Neural cell (in vitro differentiated cells): ENCODE measurements around the gene NCKAP1. TPM values are rescaled to one million over a fixed set of nuclear protein-coding genes. Genes with fewer than 3 reads are reported as not detected.

Experiments
- H2AFZ ChIP-seq: fragments of 200-600, 300-800 bp; sonication (generic), shearing (Covaris generic); 2 replicates; pipeline ENCODE4 v1.6.0; 2014; ENCODE audit warnings: low read depth, mild to moderate bottlenecking, antibody characterized with exemption, low read length, moderate library complexity
- H3F3A ChIP-seq: fragments of 200-600 bp; shearing (Covaris generic); 2 replicates; pipeline ENCODE4 v1.6.1; 2016; ENCODE audit warnings: mild to moderate bottlenecking, moderate library complexity, mixed read lengths, antibody characterized with exemption, low read length; ENCODE audit not compliant: insufficient read depth, poor library complexity, severe bottlenecking
- H3K27ac ChIP-seq: fragments of 200-600, 300-800 bp; sonication (generic), shearing (Covaris generic); 2 replicates; pipeline ENCODE4 v1.5.1; 2014; ENCODE audit warnings: mild to moderate bottlenecking, low read length, moderate library complexity
- H3K27me3 ChIP-seq: fragments of 300-800, 200-600 bp; sonication (generic), shearing (Covaris generic); 2 replicates; pipeline ENCODE4 v1.6.0; 2014; ENCODE audit warnings: mild to moderate bottlenecking, low read depth, low read length, moderate library complexity; ENCODE audit not compliant: insufficient read depth
- H3K36me3 ChIP-seq: fragments of 300-800, 200-600 bp; sonication (generic), shearing (Covaris generic); 2 replicates; pipeline ENCODE4 v1.5.1; 2014; ENCODE audit warnings: mild to moderate bottlenecking, antibody characterized with exemption, low read length, moderate library complexity; ENCODE audit not compliant: insufficient read depth
- H3K4me2 ChIP-seq: fragments of 300-800, 200-600 bp; sonication (generic), shearing (Covaris generic); 2 replicates; pipeline ENCODE4 v1.6.0; 2014; ENCODE audit warnings: mild to moderate bottlenecking, low read length
- H3K4me3 ChIP-seq: fragments of 300-800, 200-600 bp; sonication (generic), shearing (Covaris generic); 2 replicates; pipeline ENCODE4 v1.5.1; 2014; ENCODE audit warnings: mild to moderate bottlenecking, low read length, moderate library complexity
- H3K79me2 ChIP-seq: fragments of 200-600 bp; shearing (Covaris generic); replicated peaks from 2 replicates; pipeline ENCODE4 v1.6.0; 2014; ENCODE audit warnings: mild to moderate bottlenecking, low read length, moderate library complexity; ENCODE audit not compliant: insufficient read depth
- H3K9ac ChIP-seq: fragments of 300-800, 200-600 bp; sonication (generic), shearing (Covaris generic); 2 replicates; pipeline ENCODE4 v1.6.1; 2016; ENCODE audit warnings: mild to moderate bottlenecking, low read length, mixed read lengths
- H3K9me2 ChIP-seq: fragments of 200-600 bp; shearing (Covaris generic); 2 replicates; pipeline ENCODE4 v1.6.1; 2016; ENCODE audit warnings: mild to moderate bottlenecking, low read length, mixed read lengths; ENCODE audit not compliant: insufficient read depth
- H3K9me3 ChIP-seq: fragments of 200-600, 300-800 bp; sonication (generic), shearing (Covaris generic); 2 replicates; pipeline ENCODE4 v1.6.1; 2016; ENCODE audit warnings: mild to moderate bottlenecking, mixed run types, low read length, moderate library complexity, mixed read lengths
- H4K20me1 ChIP-seq: fragments of 200-600 bp; shearing (Covaris generic); 2 replicates; pipeline ENCODE4 v1.6.1; 2016; ENCODE audit warnings: mild to moderate bottlenecking, mixed run types; ENCODE audit not compliant: insufficient read depth
- CTCF ChIP-seq: fragments of 450-650 bp; IDR thresholded peaks from 2 replicates; pipeline ENCODE4 v1.5.1; 2014; ENCODE audit warnings: antibody characterized with exemption, mild to moderate bottlenecking, moderate library complexity; ENCODE audit not compliant: poor library complexity, severe bottlenecking
- EP300 ChIP-seq: fragments of 450-650 bp; conservative IDR thresholded peaks from 2 replicates; pipeline ENCODE4 v1.6.1; 2014; ENCODE audit warnings: antibody characterized with exemption, mild to moderate bottlenecking, moderate library complexity; ENCODE audit not compliant: poor library complexity, severe bottlenecking
- EZH2 ChIP-seq: fragments of 200-600, 300-800 bp; shearing (Covaris generic), sonication (generic); IDR thresholded peaks from 2 replicates; pipeline ENCODE4 v1.6.1; 2014; ENCODE audit warnings: antibody characterized with exemption, low read length, borderline replicate concordance, mild to moderate bottlenecking; ENCODE audit not compliant: insufficient read depth, poor library complexity, severe bottlenecking
- MXI1 ChIP-seq: fragments of 450-650 bp; conservative IDR thresholded peaks from 2 replicates; pipeline ENCODE4 v1.6.1; 2014; ENCODE audit warnings: antibody characterized with exemption, mild to moderate bottlenecking; ENCODE audit not compliant: poor library complexity, severe bottlenecking
- POLR2AphosphoS5 ChIP-seq: IDR thresholded peaks from 2 replicates; pipeline ENCODE4 v1.6.1; 2012
- RAD21 ChIP-seq: fragments of 450-650 bp; conservative IDR thresholded peaks from 2 replicates; pipeline ENCODE4 v1.6.1; 2014; ENCODE audit warnings: antibody characterized with exemption, mild to moderate bottlenecking, moderate library complexity
- REST ChIP-seq: IDR thresholded peaks from 2 replicates; pipeline ENCODE4 v1.6.1; 2012; ENCODE audit warnings: borderline replicate concordance
- SMC3 ChIP-seq: fragments of 450-650 bp; conservative IDR thresholded peaks from 2 replicates; pipeline ENCODE4 v1.6.1; 2014; ENCODE audit warnings: antibody characterized with exemption, mild to moderate bottlenecking, moderate library complexity; ENCODE audit not compliant: poor library complexity
- TAF1 ChIP-seq: IDR thresholded peaks from 2 replicates; pipeline ENCODE4 v1.6.1; 2012; ENCODE audit warnings: low read depth
- polyA plus RNA-seq: library from polyadenylated mRNA; depleted of rRNA; stranded (reverse); fragments of >200 nt; gene quantifications from 2 replicates; pipeline ENCODE4 v1.2.3, GENCODE V29; 2014

NCKAP1 gene
- polyA plus RNA-seq, 1 donor from 2014 or later, result 124 TPM

- H3K9ac ChIP-seq, result no peak overlapping the region
- H3K36me3 ChIP-seq, result peaks cover 22% of the 10 kb centered on the region
- no peak overlapping the region for H3K4me3 ChIP-seq
- no peaks in the 10 kb centered on the region for H3K27me3 ChIP-seq
- H2AFZ ChIP-seq, result no peak overlapping the region
- no peaks in the 10 kb centered on the region for H3K9me3 ChIP-seq
- H3K9me2 ChIP-seq, result no peaks in the 10 kb centered on the region
- H3K79me2 ChIP-seq, result no peaks in the 10 kb centered on the region
- H3K4me2 ChIP-seq, result no peak overlapping the region
- H4K20me1 ChIP-seq, result no peaks in the 10 kb centered on the region
- H3F3A ChIP-seq, result no peaks in the 10 kb centered on the region
- H3K27ac ChIP-seq, result no peak overlapping the region
- TF ChIP-seq SMC3 (no peak), EP300 (no peak), TAF1 (no peak), MXI1 (no peak), EZH2 (no peak), CTCF (no peak), REST (no peak), RAD21 (no peak), POLR2AphosphoS5 (no peak)
Measured at GRCh38 chr2:182980652-182981051, 57.6 kb downstream of the NCKAP1 start.

GRCh38 chr2:182980115-182980514 lies 58.1 kb downstream of the NCKAP1 start:
- no peak overlapping the region for H2AFZ ChIP-seq
- no peaks in the 10 kb centered on the region for H3K27me3 ChIP-seq
- H3K79me2 ChIP-seq, result no peaks in the 10 kb centered on the region
- no peaks in the 10 kb centered on the region for H3F3A ChIP-seq
- no peak overlapping the region for H3K27ac ChIP-seq
- no peak overlapping the region for H3K4me2 ChIP-seq
- TF ChIP-seq EZH2, result no peak
- TF ChIP-seq SMC3, result peak; percentile 74
- peak; percentile 71 for TF ChIP-seq CTCF
- peak; percentile 77 for TF ChIP-seq RAD21
- TF ChIP-seq REST, result no peak
- H3K36me3 ChIP-seq, result peaks cover 22% of the 10 kb centered on the region
- H3K9me2 ChIP-seq, result no peaks in the 10 kb centered on the region
- no peak overlapping the region for H3K4me3 ChIP-seq
- no peak overlapping the region for H3K9ac ChIP-seq
- no peaks in the 10 kb centered on the region for H4K20me1 ChIP-seq
- H3K9me3 ChIP-seq, result no peaks in the 10 kb centered on the region
